Measurements from ENCODE around the gene DARS1. TPM values are rescaled to one million over a fixed set of nuclear protein-coding genes. Genes with fewer than 3 reads are reported as not detected.
A peak's percentile ranks its signal among the peaks of the same experiment; 100 is the strongest.

DARS1 gene
- total and polyA plus RNA-seq, 7 experiments from 2014 or later: 45.3 to 140 (median 68.2) TPM

GRCh38 chr2:136029149-136029548 lies 43.7 kb upstream of the DARS1 start:
- Histone ChIP-seq H3K27me3 (ENCODE audit: control insufficient read depth in 2 of 2, insufficient read depth in 2 of 2, low read length in 2 of 2) (no peaks in the 10 kb centered on the region), H3K36me3 (ENCODE audit: control insufficient read depth in 2 of 3, insufficient read depth in 3 of 3, low read length in 3 of 3) (no peaks in the 10 kb centered on the region), H3K9me3 (ENCODE audit: control insufficient read depth in 2 of 3, low read length in 3 of 3) (no peaks in the 10 kb centered on the region), H3K4me3 (ENCODE audit: low read length) (no peak overlapping the region), H3K4me1 (ENCODE audit: control insufficient read depth in 2 of 2, insufficient read depth in 2 of 2, low read length in 2 of 2) (no peaks in the 10 kb centered on the region), H3K27ac (ENCODE audit: low read depth, low read length) (no peak overlapping the region)
- ChIA-PET POLR2A (no interaction called here), CTCF (interaction anchor here (0.7 kb wide), 1 partner anchor 313 kb away, joined by 3 read pairs; no protein-coding TSS in a partner anchor)
- DNase-seq (no peak), ATAC-seq (no peak)
- Mint-ChIP-seq H3K9me3 (peaks cover 0 to 3% (median 0%) of the 10 kb centered on the region in 11 donors), H3K4me1 (peaks cover 3 to 23% (median 13%) of the 10 kb centered on the region in 7 donors), H3K4me3 (no peak overlapping the region), H3K27me3 (peaks cover 0 to 2% (median 0%) of the 10 kb centered on the region in 5 donors), H3K36me3 (peaks cover 0 to 10% (median 0%) of the 10 kb centered on the region in 5 donors), H3K27ac (peak overlapping the region in 1 of 9 donors; percentile 81)
- intact Hi-C loops (cut with micrococcal nuclease): no loop called here

- H3K36me3 Mint-ChIP-seq: peaks cover 0 to 10% (median 0%) of the 10 kb centered on the region in 5 donors
- no peaks in the 10 kb centered on the region for H3K27me3 ChIP-seq (ENCODE audit: control insufficient read depth in 2 of 2, insufficient read depth in 2 of 2, low read length in 2 of 2)
- CTCF ChIA-PET: interaction anchor here (1.7 kb wide), 1 partner anchor 356 kb away, joined by 5 read pairs; no protein-coding TSS in a partner anchor
These were observed 42.6 kb upstream of the DARS1 start for GRCh38 chr2:136028001-136028400.

GRCh38 chr2:136027112-136027511 lies 41.7 kb upstream of the DARS1 start:
- no peak overlapping the region for H3K27ac Mint-ChIP-seq
- ChIA-PET POLR2A (interaction anchor here (0.8 to 1.2 kb wide), 2 partner anchors 20 to 43 kb away, joined by 4 read pairs; no protein-coding TSS in a partner anchor), CTCF (interaction anchor here (0.6 to 1.7 kb wide), 3 partner anchors 9 to 357 kb away, joined by 3 to 5 read pairs (median 5); no protein-coding TSS in a partner anchor)
- peaks cover 0 to 3% (median 0%) of the 10 kb centered on the region in 11 donors for H3K9me3 Mint-ChIP-seq
- ATAC-seq (no peak), DNase-seq (no peak)
- Histone ChIP-seq H3K36me3 (ENCODE audit: control insufficient read depth in 2 of 3, insufficient read depth in 3 of 3, low read length in 3 of 3) (no peaks in the 10 kb centered on the region), H3K27me3 (ENCODE audit: control insufficient read depth in 2 of 2, insufficient read depth in 2 of 2, low read length in 2 of 2) (no peaks in the 10 kb centered on the region), H3K4me3 (ENCODE audit: low read length) (no peak overlapping the region), H3K4me1 (ENCODE audit: control insufficient read depth in 2 of 2, insufficient read depth in 2 of 2, low read length in 2 of 2) (no peaks in the 10 kb centered on the region), H3K9me3 (ENCODE audit: control insufficient read depth in 2 of 3, low read length in 3 of 3) (no peaks in the 10 kb centered on the region), H3K27ac (ENCODE audit: low read depth, low read length) (no peak overlapping the region)
- H3K36me3 Mint-ChIP-seq: peaks cover 0 to 10% (median 0%) of the 10 kb centered on the region in 5 donors
- no peaks in the 10 kb centered on the region for H3K27me3 Mint-ChIP-seq
- H3K4me3 Mint-ChIP-seq: no peak overlapping the region
- H3K4me1 Mint-ChIP-seq: peaks cover 3 to 25% (median 13%) of the 10 kb centered on the region in 7 donors
- intact Hi-C loops (cut with micrococcal nuclease): no loop called here

More at GRCh38 chr2:136028001-136028400, 42.6 kb upstream of the DARS1 start:
- Mint-ChIP-seq H3K4me1 (peaks cover 3 to 25% (median 13%) of the 10 kb centered on the region in 7 donors), H3K27ac (no peak overlapping the region), H3K27me3 (no peaks in the 10 kb centered on the region), H3K9me3 (peaks cover 0 to 3% (median 0%) of the 10 kb centered on the region in 11 donors), H3K4me3 (no peak overlapping the region)
- no peaks in the 10 kb centered on the region for H3K4me1 ChIP-seq (ENCODE audit: control insufficient read depth in 2 of 2, insufficient read depth in 2 of 2, low read length in 2 of 2)
- DNase-seq (no peak), ATAC-seq (no peak)
- H3K9me3 ChIP-seq (ENCODE audit: control insufficient read depth in 2 of 3, low read length in 3 of 3): no peaks in the 10 kb centered on the region
- no peak overlapping the region for H3K27ac ChIP-seq (ENCODE audit: low read depth, low read length)
- no peaks in the 10 kb centered on the region for H3K36me3 ChIP-seq (ENCODE audit: control insufficient read depth in 2 of 3, insufficient read depth in 3 of 3, low read length in 3 of 3)
- intact Hi-C loops (cut with micrococcal nuclease): no loop called here
- H3K4me3 ChIP-seq (ENCODE audit: low read length): no peak overlapping the region
- POLR2A ChIA-PET: no interaction called here

GRCh38 chr2:136025057-136025973 lies 39.9 kb upstream of the DARS1 start:
- peak; percentile 65 for ATAC-seq
- Histone ChIP-seq H3K4me1 (ENCODE audit: control insufficient read depth in 2 of 2, insufficient read depth in 2 of 2, low read length in 2 of 2) (no peaks in the 10 kb centered on the region), H3K27ac (ENCODE audit: low read depth, low read length) (no peak overlapping the region), H3K4me3 (ENCODE audit: low read length) (no peak overlapping the region), H3K9me3 (ENCODE audit: control insufficient read depth in 2 of 3, low read length in 3 of 3) (no peaks in the 10 kb centered on the region), H3K27me3 (ENCODE audit: control insufficient read depth in 2 of 2, insufficient read depth in 2 of 2, low read length in 2 of 2) (no peaks in the 10 kb centered on the region), H3K36me3 (ENCODE audit: control insufficient read depth in 2 of 3, insufficient read depth in 3 of 3, low read length in 3 of 3) (no peaks in the 10 kb centered on the region)
- ChIA-PET POLR2A (interaction anchor here (1.2 kb wide), 1 partner anchor 22 kb away, joined by 4 read pairs; no protein-coding TSS in a partner anchor), CTCF (no interaction called here)
- H3K27me3 Mint-ChIP-seq: no peaks in the 10 kb centered on the region
- H3K4me3 Mint-ChIP-seq: peak overlapping the region in 8 of 10 donors; percentile 32 to 75 (median 59)
- H3K4me1 Mint-ChIP-seq: peaks cover 3 to 21% (median 8%) of the 10 kb centered on the region in 7 donors
- H3K36me3 Mint-ChIP-seq: peaks cover 0 to 10% (median 0%) of the 10 kb centered on the region in 5 donors
- peak in 6 of 9 donors; percentile 15 to 32 (median 26) for DNase-seq
- peaks cover 0 to 3% (median 0%) of the 10 kb centered on the region in 11 donors for H3K9me3 Mint-ChIP-seq
- intact Hi-C loops (cut with micrococcal nuclease): no loop called here
- peak overlapping the region in 8 of 9 donors; percentile 2 to 81 (median 38) for H3K27ac Mint-ChIP-seq

- Mint-ChIP-seq H3K9me3 (peaks cover 0 to 3% (median 0%) of the 10 kb centered on the region in 11 donors), H3K27me3 (no peaks in the 10 kb centered on the region), H3K27ac (peak overlapping the region in 1 of 9 donors; percentile 41), H3K4me3 (peak overlapping the region in 1 of 10 donors; percentile 65), H3K4me1 (peaks cover 4 to 21% (median 8%) of the 10 kb centered on the region in 7 donors), H3K36me3 (peaks cover 0 to 10% (median 0%) of the 10 kb centered on the region in 5 donors)
- intact Hi-C loops (cut with micrococcal nuclease): no loop called here
- ChIA-PET CTCF (no interaction called here), POLR2A (no interaction called here)
- no peak for DNase-seq
- Histone ChIP-seq H3K4me3 (ENCODE audit: low read length) (no peak overlapping the region), H3K27ac (ENCODE audit: low read depth, low read length) (no peak overlapping the region), H3K27me3 (ENCODE audit: control insufficient read depth in 2 of 2, insufficient read depth in 2 of 2, low read length in 2 of 2) (no peaks in the 10 kb centered on the region), H3K36me3 (ENCODE audit: control insufficient read depth in 2 of 3, insufficient read depth in 3 of 3, low read length in 3 of 3) (no peaks in the 10 kb centered on the region), H3K4me1 (ENCODE audit: control insufficient read depth in 2 of 2, insufficient read depth in 2 of 2, low read length in 2 of 2) (no peaks in the 10 kb centered on the region), H3K9me3 (ENCODE audit: control insufficient read depth in 2 of 3, low read length in 3 of 3) (no peaks in the 10 kb centered on the region)
- no peak for ATAC-seq
These were observed 39.2 kb upstream of the DARS1 start for GRCh38 chr2:136024616-136025015.

- Mint-ChIP-seq H3K4me3 (no peak overlapping the region), H3K36me3 (peaks cover 0 to 13% (median 0%) of the 10 kb centered on the region in 5 donors), H3K9me3 (peaks cover 0 to 3% (median 0%) of the 10 kb centered on the region in 11 donors), H3K4me1 (peaks cover 8 to 23% (median 12%) of the 10 kb centered on the region in 7 donors), H3K27ac (peak overlapping the region in 1 of 9 donors; percentile 60), H3K27me3 (no peaks in the 10 kb centered on the region)
- Histone ChIP-seq H3K27ac (ENCODE audit: low read depth, low read length) (no peak overlapping the region), H3K27me3 (ENCODE audit: control insufficient read depth in 2 of 2, insufficient read depth in 2 of 2, low read length in 2 of 2) (no peaks in the 10 kb centered on the region), H3K4me1 (ENCODE audit: control insufficient read depth in 2 of 2, insufficient read depth in 2 of 2, low read length in 2 of 2) (no peaks in the 10 kb centered on the region), H3K9me3 (ENCODE audit: control insufficient read depth in 2 of 3, low read length in 3 of 3) (no peaks in the 10 kb centered on the region), H3K4me3 (ENCODE audit: low read length) (no peak overlapping the region), H3K36me3 (ENCODE audit: control insufficient read depth in 2 of 3, insufficient read depth in 3 of 3, low read length in 3 of 3) (no peaks in the 10 kb centered on the region)
- ATAC-seq (no peak), DNase-seq (no peak)
- CTCF ChIA-PET: no interaction called here
- POLR2A ChIA-PET: no interaction called here
- intact Hi-C loops (cut with micrococcal nuclease): no loop called here
These were observed 38.8 kb upstream of the DARS1 start for GRCh38 chr2:136024185-136024584.
